H9 (cell line): Measurements from ENCODE around the gene DPYD. TPM values are rescaled to one million over a fixed set of nuclear protein-coding genes. Genes with fewer than 3 reads are reported as not detected.

Experiments
- DNase-seq: peaks from one replicate; pipeline ENCODE4 v3.0.0-alpha.2; 2017
- H2AFZ ChIP-seq: one replicate; pipeline ENCODE4 v1.6.1; 2013; ENCODE audit warnings: mild to moderate bottlenecking, low read length, control low read depth, moderate library complexity
- H2AK5ac ChIP-seq: 2 replicates; pipeline ENCODE4 v1.6.1; 2013; ENCODE audit warnings: low read length, control low read depth, mixed read lengths; ENCODE audit not compliant: insufficient read length
- H2BK120ac ChIP-seq: one replicate; pipeline ENCODE4 v1.6.1; 2013; ENCODE audit warnings: low read depth, mild to moderate bottlenecking, low read length, control low read depth, inconsistent platforms; ENCODE audit not compliant: poor library complexity, severe bottlenecking
- H2BK12ac ChIP-seq: 2 replicates; pipeline ENCODE4 v1.6.1; 2013; ENCODE audit warnings: low read length, control low read depth, mixed read lengths, low read depth; ENCODE audit not compliant: insufficient read length
- H2BK15ac ChIP-seq: 2 replicates; pipeline ENCODE4 v1.6.1; 2013; ENCODE audit warnings: low read depth, low read length, control low read depth
- H2BK20ac ChIP-seq: one replicate; pipeline ENCODE4 v1.6.1; 2013; ENCODE audit warnings: low read depth, mild to moderate bottlenecking, low read length, control low read depth, inconsistent platforms; ENCODE audit not compliant: poor library complexity, severe bottlenecking
- H2BK5ac ChIP-seq: 2 replicates; pipeline ENCODE4 v1.6.1; 2013; ENCODE audit warnings: low read length, control low read depth, mixed read lengths; ENCODE audit not compliant: insufficient read length
- H3K14ac ChIP-seq: 2 replicates; pipeline ENCODE4 v1.6.1; 2013; ENCODE audit warnings: low read length, control low read depth; ENCODE audit not compliant: insufficient read depth
- H3K18ac ChIP-seq: 2 replicates; pipeline ENCODE4 v1.6.1; 2013; ENCODE audit warnings: low read depth, mild to moderate bottlenecking, mixed read lengths, low read length, control low read depth; ENCODE audit not compliant: insufficient read length
- H3K23ac ChIP-seq: 2 replicates; pipeline ENCODE4 v1.6.1; 2013; ENCODE audit warnings: low read length, control low read depth, mixed read lengths, low read depth; ENCODE audit not compliant: insufficient read length
- H3K23me2 ChIP-seq: 2 replicates; pipeline ENCODE4 v1.6.1; 2013; ENCODE audit warnings: low read depth, mild to moderate bottlenecking, mixed read lengths, low read length, control low read depth; ENCODE audit not compliant: insufficient read length, poor library complexity, severe bottlenecking
- H3K27ac ChIP-seq: 2 replicates; pipeline ENCODE4 v1.5.1; 2013; ENCODE audit warnings: low read length, control low read depth, mixed read lengths, low read depth; ENCODE audit not compliant: insufficient read length
- H3K27me3 ChIP-seq: 2 replicates; pipeline ENCODE4 v1.6.1; 2013; ENCODE audit warnings: low read length, control low read depth, inconsistent platforms; ENCODE audit not compliant: insufficient read depth
- H3K4ac ChIP-seq: 2 replicates; pipeline ENCODE4 v1.6.1; 2013; ENCODE audit warnings: low read depth, mild to moderate bottlenecking, control low read depth, inconsistent platforms, low read length, moderate library complexity
- H3K4me1 ChIP-seq: 2 replicates; pipeline ENCODE4 v1.6.1; 2013; ENCODE audit warnings: low read length, control low read depth, inconsistent platforms; ENCODE audit not compliant: insufficient read depth
- H3K4me2 ChIP-seq: 2 replicates; pipeline ENCODE4 v1.6.1; 2013; ENCODE audit warnings: low read length, control low read depth, mixed read lengths; ENCODE audit not compliant: insufficient read length, insufficient read depth
- H3K56ac ChIP-seq: 2 replicates; pipeline ENCODE4 v1.6.1; 2013; ENCODE audit warnings: low read depth, mild to moderate bottlenecking, mixed read lengths, low read length, control low read depth; ENCODE audit not compliant: insufficient read length
- H3K79me1 ChIP-seq: 2 replicates; pipeline ENCODE4 v1.6.1; 2013; ENCODE audit warnings: low read depth, mild to moderate bottlenecking, moderate library complexity, low read length, control low read depth, inconsistent platforms; ENCODE audit not compliant: insufficient read depth, poor library complexity, severe bottlenecking
- H3K79me2 ChIP-seq: 2 replicates; pipeline ENCODE4 v1.6.1; 2013; ENCODE audit warnings: low read length, control low read depth, inconsistent platforms; ENCODE audit not compliant: insufficient read depth
- H3K9ac ChIP-seq: 2 replicates; pipeline ENCODE4 v1.6.1; 2013; ENCODE audit warnings: low read length, control low read depth, mixed read lengths; ENCODE audit not compliant: insufficient read length; ENCODE audit errors: extremely low read depth
- H3K9me3 ChIP-seq: one replicate; pipeline ENCODE4 v1.6.1; 2013; ENCODE audit warnings: low read depth, low read length, inconsistent platforms; ENCODE audit not compliant: control insufficient read depth
- H3T11ph ChIP-seq: one replicate; pipeline ENCODE4 v1.6.1; 2013; ENCODE audit warnings: mild to moderate bottlenecking, low read length, control low read depth, inconsistent platforms
- H4K20me1 ChIP-seq: one replicate; pipeline ENCODE4 v1.6.1; 2013; ENCODE audit not compliant: control insufficient read depth, insufficient read length, insufficient read depth
- H4K5ac ChIP-seq: 2 replicates; pipeline ENCODE4 v1.6.1; 2013; ENCODE audit warnings: low read depth, mild to moderate bottlenecking, mixed read lengths, low read length, control low read depth; ENCODE audit not compliant: insufficient read length
- H4K8ac ChIP-seq: replicated peaks from 2 replicates; pipeline ENCODE4 v1.6.1; 2013; ENCODE audit warnings: low read length, control low read depth, mixed read lengths, low read depth; ENCODE audit not compliant: insufficient read length
- H4K91ac ChIP-seq: 2 replicates; pipeline ENCODE4 v1.6.1; 2013; ENCODE audit warnings: low read depth, mild to moderate bottlenecking, moderate library complexity, mixed read lengths, low read length, control low read depth; ENCODE audit not compliant: insufficient read length
- H3K27ac Mint-ChIP-seq, 3 experiments: 2 replicates in 2 of 3; 3 replicates in 1 of 3; pipeline ENCODE4 v1.8.0; 2020 to 2021; ENCODE audit warnings: mixed read lengths in 3 of 3, mild to moderate bottlenecking in 1 of 3, moderate library complexity in 1 of 3
- H3K27me3 Mint-ChIP-seq: 2 replicates; pipeline ENCODE4 v1.8.0; 2021; ENCODE audit warnings: low read depth, mild to moderate bottlenecking, moderate library complexity, mixed read lengths
- H3K36me3 Mint-ChIP-seq, 3 experiments: 2 replicates in 2 of 3; 3 replicates in 1 of 3; pipeline ENCODE4 v1.8.0; 2020 to 2021; ENCODE audit warnings: low read depth in 3 of 3, mixed read lengths in 3 of 3; ENCODE audit not compliant: insufficient read depth in 1 of 3
- H3K4me1 Mint-ChIP-seq, 2 experiments: 2 replicates each; pipeline ENCODE4 v1.8.0; 2020; ENCODE audit warnings: mixed read lengths in 2 of 2
- H3K4me3 Mint-ChIP-seq, 2 experiments: 2 replicates in 1 of 2; 3 replicates in 1 of 2; pipeline ENCODE4 v1.8.0; 2020 to 2021; ENCODE audit warnings: mild to moderate bottlenecking in 2 of 2, mixed read lengths in 2 of 2, moderate library complexity in 1 of 2
- H3K9me3 Mint-ChIP-seq, 2 experiments: 2 replicates in 1 of 2; 3 replicates in 1 of 2; pipeline ENCODE4 v1.8.0; 2020; ENCODE audit warnings: mild to moderate bottlenecking in 2 of 2, mixed read lengths in 2 of 2, moderate library complexity in 1 of 2
- WGBS: extraction: QIAGEN DNeasy Blood & Tissue Kit; methylation state at CpG from one replicate; pipeline ENCODE4 v1.1.7; 2013; ENCODE audit warnings: missing lambda C conversion rate, low lambda C conversion rate, mixed read lengths; ENCODE audit not compliant: insufficient read length; ENCODE audit errors: extremely low coverage; 5-methylcytosine and 5-hydroxymethylcytosine counted together
- total RNA-seq: library from RNA; stranded (reverse); gene quantifications from 2 replicates; pipeline ENCODE4 v1.2.1, GENCODE V29; 2021
- TF ChIP-seq, protein P1 (sequence below): fragments of 200-600 bp; sonication (generic); conservative IDR thresholded peaks from 3 replicates; pipeline ENCODE4 v1.8.0; 2021; ENCODE audit warnings: antibody characterized with exemption, mild to moderate bottlenecking

Gene DPYD
- total RNA-seq, 1 experiment from 2014 or later: 0.37 TPM

DNA sequence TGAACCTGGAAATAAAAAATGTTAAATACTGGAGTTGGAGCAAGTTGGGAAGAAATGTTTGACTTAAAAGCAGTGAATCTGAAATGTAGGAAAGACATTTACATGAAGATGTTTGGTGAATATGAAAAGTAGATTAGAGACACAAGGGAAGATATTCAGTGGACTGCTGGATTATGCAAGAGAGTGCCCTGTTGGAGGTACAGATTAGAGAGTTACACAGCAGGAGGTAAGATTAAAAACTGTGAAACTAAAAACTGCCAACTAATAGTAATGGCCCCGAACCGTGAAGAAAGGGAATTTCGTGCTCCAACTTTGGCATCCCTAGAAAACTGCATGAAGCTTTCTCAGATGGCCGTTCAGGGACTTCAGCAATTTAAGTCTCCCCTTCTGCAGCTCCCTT is 375.4 kb downstream of the DPYD start:
- DNase-seq: no peak
- no peaks in the 10 kb centered on the region for H3K27me3 ChIP-seq
- no peaks in the 10 kb centered on the region for H3K79me2 ChIP-seq
- no peak overlapping the region for H2BK5ac ChIP-seq
- Mint-ChIP-seq H3K36me3 (no peaks in the 10 kb centered on the region), H3K27ac (no peak overlapping the region), H3K27me3 (no peaks in the 10 kb centered on the region), H3K9me3 (no peaks in the 10 kb centered on the region), H3K4me1 (peaks cover 5% of the 10 kb centered on the region in 2 experiments; a peak in 2 of 4 replicates), H3K4me3 (no peak overlapping the region)
- no peaks in the 10 kb centered on the region for H3K79me1 ChIP-seq
- no peaks in the 10 kb centered on the region for H4K20me1 ChIP-seq
- H4K8ac ChIP-seq: no peak overlapping the region
- no peak overlapping the region for H3K18ac ChIP-seq
- no peak overlapping the region for H2AK5ac ChIP-seq
- H3K27ac ChIP-seq: no peak overlapping the region
- no peak overlapping the region for H3K9ac ChIP-seq
- H3K14ac ChIP-seq: no peak overlapping the region
- H2BK120ac ChIP-seq: no peak overlapping the region
- H3K4me1 ChIP-seq: no peaks in the 10 kb centered on the region
- no peak overlapping the region for H4K91ac ChIP-seq
- no peaks in the 10 kb centered on the region for H3K9me3 ChIP-seq
- H2BK20ac ChIP-seq: no peak overlapping the region
- H3K23me2 ChIP-seq: no peaks in the 10 kb centered on the region
- H3T11ph ChIP-seq: no peak overlapping the region
- H4K5ac ChIP-seq: no peak overlapping the region
- H3K4ac ChIP-seq: no peak overlapping the region
- no peak overlapping the region for H2AFZ ChIP-seq
- no peak overlapping the region for H3K23ac ChIP-seq
- H3K4me2 ChIP-seq: no peak overlapping the region
- WGBS: no CpG with 5 or more reads among the region's 4 CpGs
- no peak overlapping the region for H2BK15ac ChIP-seq
- no peak overlapping the region for H3K56ac ChIP-seq
- TF ChIP-seq, protein P1, sequence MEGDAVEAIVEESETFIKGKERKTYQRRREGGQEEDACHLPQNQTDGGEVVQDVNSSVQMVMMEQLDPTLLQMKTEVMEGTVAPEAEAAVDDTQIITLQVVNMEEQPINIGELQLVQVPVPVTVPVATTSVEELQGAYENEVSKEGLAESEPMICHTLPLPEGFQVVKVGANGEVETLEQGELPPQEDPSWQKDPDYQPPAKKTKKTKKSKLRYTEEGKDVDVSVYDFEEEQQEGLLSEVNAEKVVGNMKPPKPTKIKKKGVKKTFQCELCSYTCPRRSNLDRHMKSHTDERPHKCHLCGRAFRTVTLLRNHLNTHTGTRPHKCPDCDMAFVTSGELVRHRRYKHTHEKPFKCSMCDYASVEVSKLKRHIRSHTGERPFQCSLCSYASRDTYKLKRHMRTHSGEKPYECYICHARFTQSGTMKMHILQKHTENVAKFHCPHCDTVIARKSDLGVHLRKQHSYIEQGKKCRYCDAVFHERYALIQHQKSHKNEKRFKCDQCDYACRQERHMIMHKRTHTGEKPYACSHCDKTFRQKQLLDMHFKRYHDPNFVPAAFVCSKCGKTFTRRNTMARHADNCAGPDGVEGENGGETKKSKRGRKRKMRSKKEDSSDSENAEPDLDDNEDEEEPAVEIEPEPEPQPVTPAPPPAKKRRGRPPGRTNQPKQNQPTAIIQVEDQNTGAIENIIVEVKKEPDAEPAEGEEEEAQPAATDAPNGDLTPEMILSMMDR: no peak
- no peak overlapping the region for H2BK12ac ChIP-seq
